ENCODE data around the gene UBIAD1.
A peak's percentile ranks its signal among the peaks of the same experiment; 100 is the strongest.

UBIAD1 gene

DNA sequence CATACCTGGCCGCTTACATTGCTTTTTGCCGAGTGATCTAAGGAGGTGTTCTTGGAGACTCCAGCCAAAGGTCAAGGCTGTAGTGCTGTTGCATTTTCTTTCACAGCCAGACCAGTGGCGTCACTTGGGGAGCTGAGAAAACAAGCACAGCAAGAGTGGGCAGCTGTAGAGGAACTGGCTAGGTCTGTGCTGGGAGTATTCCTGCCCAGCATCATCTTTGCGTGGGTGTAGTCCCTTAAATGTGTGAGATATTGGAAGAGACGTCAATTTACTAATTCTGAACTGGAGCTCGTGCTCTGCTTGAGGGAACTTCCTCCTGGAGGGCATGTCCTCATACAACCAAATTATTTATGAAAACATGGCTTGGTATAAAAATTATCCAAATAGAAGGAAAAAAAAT, 10.2 kb downstream of the UBIAD1 start:
- H3K4me1 ChIP-seq = no peaks in the 10 kb centered on the region
- H3K4me3 ChIP-seq (ENCODE audit: low read depth, low read length) = no peak overlapping the region
- no peak for DNase-seq
- no peaks in the 10 kb centered on the region for H3K9me3 ChIP-seq
- TF ChIP-seq, protein P1, sequence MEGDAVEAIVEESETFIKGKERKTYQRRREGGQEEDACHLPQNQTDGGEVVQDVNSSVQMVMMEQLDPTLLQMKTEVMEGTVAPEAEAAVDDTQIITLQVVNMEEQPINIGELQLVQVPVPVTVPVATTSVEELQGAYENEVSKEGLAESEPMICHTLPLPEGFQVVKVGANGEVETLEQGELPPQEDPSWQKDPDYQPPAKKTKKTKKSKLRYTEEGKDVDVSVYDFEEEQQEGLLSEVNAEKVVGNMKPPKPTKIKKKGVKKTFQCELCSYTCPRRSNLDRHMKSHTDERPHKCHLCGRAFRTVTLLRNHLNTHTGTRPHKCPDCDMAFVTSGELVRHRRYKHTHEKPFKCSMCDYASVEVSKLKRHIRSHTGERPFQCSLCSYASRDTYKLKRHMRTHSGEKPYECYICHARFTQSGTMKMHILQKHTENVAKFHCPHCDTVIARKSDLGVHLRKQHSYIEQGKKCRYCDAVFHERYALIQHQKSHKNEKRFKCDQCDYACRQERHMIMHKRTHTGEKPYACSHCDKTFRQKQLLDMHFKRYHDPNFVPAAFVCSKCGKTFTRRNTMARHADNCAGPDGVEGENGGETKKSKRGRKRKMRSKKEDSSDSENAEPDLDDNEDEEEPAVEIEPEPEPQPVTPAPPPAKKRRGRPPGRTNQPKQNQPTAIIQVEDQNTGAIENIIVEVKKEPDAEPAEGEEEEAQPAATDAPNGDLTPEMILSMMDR (IDR thresholded peaks at IDR 0.05; ENCODE audit: low read depth, low read length) = no peak
- no peaks in the 10 kb centered on the region for H3K27me3 ChIP-seq
- no peaks in the 10 kb centered on the region; the same call in 1 of the 2 replicates for H3K36me3 ChIP-seq

DNA sequence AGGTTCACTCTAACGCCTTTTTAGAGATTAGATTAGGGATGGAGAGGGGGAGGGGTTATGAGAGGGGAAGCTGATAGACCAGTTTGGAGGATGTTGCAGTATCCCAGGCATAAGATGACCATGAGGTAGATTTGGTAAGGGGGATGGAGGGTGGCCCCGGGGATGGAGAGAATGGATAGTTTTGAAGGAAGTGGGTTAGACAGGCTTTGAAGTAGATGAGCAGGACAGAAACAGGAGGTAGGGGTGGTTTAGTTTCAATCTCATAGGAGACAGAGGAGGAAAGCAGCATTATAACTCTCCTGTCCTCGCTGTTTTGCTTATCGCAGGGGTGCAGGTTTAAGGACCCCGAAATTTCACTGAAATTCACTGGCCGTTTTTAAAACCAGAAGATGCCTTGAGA, 11.8 kb downstream of the UBIAD1 start:
- TF ChIP-seq, protein P1 (IDR thresholded peaks at IDR 0.05; ENCODE audit: low read depth, low read length) = no peak
- Histone ChIP-seq H3K4me3 (ENCODE audit: low read depth, low read length) (no peak overlapping the region), H3K9me3 (no peaks in the 10 kb centered on the region), H3K36me3 (no peaks in the 10 kb centered on the region; the same call in 1 of the 2 replicates), H3K4me1 (no peaks in the 10 kb centered on the region), H3K27me3 (no peaks in the 10 kb centered on the region)
- DNase-seq = no peak

DNA sequence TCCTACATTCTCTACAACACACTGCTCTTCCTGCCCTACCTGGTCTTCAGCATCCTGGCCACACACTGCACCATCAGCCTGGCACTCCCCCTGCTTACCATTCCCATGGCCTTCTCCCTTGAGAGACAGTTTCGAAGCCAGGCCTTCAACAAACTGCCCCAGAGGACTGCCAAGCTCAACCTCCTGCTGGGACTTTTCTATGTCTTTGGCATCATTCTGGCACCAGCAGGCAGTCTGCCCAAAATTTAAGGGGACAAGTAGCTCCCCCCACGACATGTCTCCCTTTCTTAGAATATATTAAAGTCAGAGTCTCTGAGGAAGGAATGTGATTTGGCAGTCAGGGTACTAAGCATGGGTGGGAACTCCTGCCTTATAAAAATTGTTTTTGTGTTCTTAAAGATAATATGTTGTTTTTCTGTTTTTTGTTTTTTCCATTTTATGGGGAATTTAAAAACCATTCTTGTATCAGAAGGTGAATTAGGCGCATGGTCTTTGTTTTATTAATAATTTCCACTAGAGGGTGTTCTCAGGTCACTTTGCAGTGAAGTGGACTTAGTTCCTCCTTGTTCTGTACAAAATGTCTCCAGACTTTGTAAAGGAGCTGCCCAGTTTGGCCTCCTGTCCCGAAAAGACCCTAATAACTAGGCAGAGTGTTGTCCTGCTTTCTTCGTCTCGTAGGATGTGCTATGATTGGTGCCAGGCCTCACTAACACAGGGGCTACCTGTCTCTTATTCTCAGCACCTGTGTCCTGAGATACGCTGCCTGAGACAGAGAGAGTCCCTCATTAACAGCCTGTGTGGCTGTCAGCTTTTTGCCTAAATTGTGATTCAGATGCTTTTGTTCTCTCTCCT, 13.1 kb downstream of the UBIAD1 start:
- DNase-seq = no peak
- TF ChIP-seq, protein P1 (IDR thresholded peaks at IDR 0.05; ENCODE audit: low read depth, low read length) = peak; percentile 42
- H3K27me3 ChIP-seq = no peaks in the 10 kb centered on the region
- H3K36me3 ChIP-seq = no peaks in the 10 kb centered on the region; the same call in 1 of the 2 replicates
- no peak overlapping the region for H3K4me3 ChIP-seq (ENCODE audit: low read depth, low read length)
- H3K9me3 ChIP-seq = no peaks in the 10 kb centered on the region
- no peaks in the 10 kb centered on the region for H3K4me1 ChIP-seq

DNA sequence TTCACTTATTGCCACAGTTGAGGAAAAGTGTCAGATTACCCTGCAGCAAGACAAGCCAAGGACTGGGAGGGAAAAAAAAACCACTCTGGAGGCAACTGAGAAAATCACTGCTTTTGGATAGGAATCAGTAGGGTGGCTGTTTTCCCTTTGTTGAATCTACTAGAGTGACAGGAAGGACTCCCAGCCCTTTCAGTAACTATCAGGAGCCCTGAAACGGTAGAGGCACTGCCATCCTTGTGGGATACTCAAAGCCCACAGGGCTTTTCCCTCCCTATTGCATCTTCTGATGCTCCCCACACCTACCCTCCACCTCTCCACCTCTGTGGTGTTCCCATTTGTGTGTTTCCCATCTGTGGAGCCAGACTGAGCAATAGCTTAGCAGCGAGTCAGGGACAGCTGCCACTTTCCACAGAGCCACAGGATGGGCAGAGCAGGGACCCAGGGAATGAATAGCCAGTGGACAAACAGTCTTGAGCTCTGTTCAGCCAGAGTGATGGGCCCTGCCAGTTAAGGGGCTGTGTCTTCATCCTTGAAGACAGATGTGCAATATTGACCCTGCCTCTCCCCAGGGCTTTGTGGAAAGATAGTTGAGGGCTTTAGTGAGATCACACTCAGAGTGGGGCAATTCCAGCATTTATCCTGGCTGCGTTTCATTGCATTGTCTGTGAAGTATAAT, 13.9 kb downstream of the UBIAD1 start:
- Histone ChIP-seq H3K4me3 (ENCODE audit: low read depth, low read length) (no peak overlapping the region), H3K36me3 (no peaks in the 10 kb centered on the region; the same call in 1 of the 2 replicates), H3K9me3 (no peaks in the 10 kb centered on the region), H3K27me3 (no peaks in the 10 kb centered on the region), H3K4me1 (no peaks in the 10 kb centered on the region)
- TF ChIP-seq, protein P1 (IDR thresholded peaks at IDR 0.05; ENCODE audit: low read depth, low read length) = no peak
- DNase-seq = no peak

DNA sequence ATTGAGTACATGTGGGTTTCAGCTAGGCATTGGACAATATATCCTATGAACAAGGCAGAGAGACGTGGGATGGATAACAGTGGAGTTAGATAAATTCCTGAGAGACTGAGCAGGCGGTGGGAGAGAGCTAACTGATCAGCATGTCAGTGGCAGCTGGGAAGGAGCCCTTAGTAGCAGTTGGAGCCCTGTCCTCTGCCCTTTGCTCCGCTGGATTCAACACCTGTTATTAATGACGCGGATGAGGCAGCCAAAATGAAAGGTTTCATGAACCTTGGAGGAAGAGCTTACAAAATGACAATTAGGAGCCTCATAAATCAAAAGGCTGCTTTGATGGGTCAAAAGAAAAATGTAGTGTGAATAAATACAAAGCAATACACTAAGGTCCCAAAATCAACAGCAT, 16.1 kb downstream of the UBIAD1 start:
- H3K9me3 ChIP-seq = no peaks in the 10 kb centered on the region
- TF ChIP-seq, protein P1 (IDR thresholded peaks at IDR 0.05; ENCODE audit: low read depth, low read length) = no peak
- no peak for DNase-seq
- no peaks in the 10 kb centered on the region; the same call in 1 of the 2 replicates for H3K4me1 ChIP-seq
- H3K36me3 ChIP-seq = no peaks in the 10 kb centered on the region; the same call in 1 of the 2 replicates
- no peak overlapping the region for H3K4me3 ChIP-seq (ENCODE audit: low read depth, low read length)
- no peaks in the 10 kb centered on the region for H3K27me3 ChIP-seq

DNA sequence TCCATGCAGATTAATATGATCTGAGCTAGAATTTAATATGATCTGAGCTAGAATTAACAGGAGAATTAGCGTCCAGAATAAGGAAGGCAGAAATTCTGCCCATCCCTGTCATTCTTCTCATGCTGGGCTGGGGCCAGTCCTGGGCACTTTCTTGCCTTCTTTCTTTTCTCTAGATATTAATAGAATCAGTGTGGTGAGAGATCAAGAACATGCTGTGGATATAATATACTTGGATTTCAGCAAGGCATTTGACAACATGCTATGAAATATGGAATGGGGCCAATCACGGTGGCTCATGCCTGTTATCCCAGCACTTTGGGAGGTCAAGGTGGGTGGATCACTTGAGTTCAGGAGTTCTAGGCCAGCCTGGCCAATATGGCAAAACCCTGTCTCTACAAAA, 18.1 kb downstream of the UBIAD1 start:
- Histone ChIP-seq H3K36me3 (peaks cover 3% of the 10 kb centered on the region), H3K4me1 (no peaks in the 10 kb centered on the region; the same call in 1 of the 2 replicates), H3K4me3 (ENCODE audit: low read depth, low read length) (no peak overlapping the region), H3K27me3 (no peaks in the 10 kb centered on the region), H3K9me3 (no peaks in the 10 kb centered on the region)
- TF ChIP-seq, protein P1 (IDR thresholded peaks at IDR 0.05; ENCODE audit: low read depth, low read length) = no peak
- no peak for DNase-seq
